Epithelial cell of esophagus (primary cell): ENCODE measurements around the gene CD82.

ENCODE experiments used
- DNase-seq: peaks from one replicate; pipeline ENCODE4 v3.0.0; 2010; ENCODE audit warnings: low read depth
- H3K4me3 ChIP-seq: 2 replicates; pipeline ENCODE4 v1.5.1; 2011; ENCODE audit warnings: mild to moderate bottlenecking, low read length, control low read depth
- CTCF ChIP-seq: IDR thresholded peaks from 2 replicates; pipeline ENCODE4 v1.5.1; 2011; ENCODE audit warnings: low read depth, mild to moderate bottlenecking, low read length, control low read depth, inconsistent platforms; ENCODE audit not compliant: insufficient read depth; ENCODE audit errors: missing control alignments

The CD82 gene

GRCh38 chr11:44607319-44607962 lies 42.0 kb downstream of the CD82 start:
- TF ChIP-seq CTCF: no peak
- peak; percentile 35 for DNase-seq
- no peak overlapping the region for H3K4me3 ChIP-seq

- no peak for TF ChIP-seq CTCF
- no peak for DNase-seq
- no peak overlapping the region for H3K4me3 ChIP-seq
Measured at GRCh38 chr11:44607987-44608386, 42.5 kb downstream of the CD82 start.

- no peak overlapping the region for H3K4me3 ChIP-seq
- no peak for TF ChIP-seq CTCF
Measured at GRCh38 chr11:44608651-44608990, 43.2 kb downstream of the CD82 start.

GRCh38 chr11:44608991-44609782 lies 43.7 kb downstream of the CD82 start:
- no peak for TF ChIP-seq CTCF
- H3K4me3 ChIP-seq: no peak overlapping the region
- no peak for DNase-seq

More at GRCh38 chr11:44608651-44608990, 43.2 kb downstream of the CD82 start:
- DNase-seq: no peak

GRCh38 chr11:44609783-44610155 lies 44.3 kb downstream of the CD82 start:
- DNase-seq: no peak
- TF ChIP-seq CTCF: no peak
- no peak overlapping the region for H3K4me3 ChIP-seq

- TF ChIP-seq CTCF: no peak
Measured at GRCh38 chr11:44610186-44610955, 44.9 kb downstream of the CD82 start.

More at GRCh38 chr11:44610186-44610955, 44.9 kb downstream of the CD82 start:
- DNase-seq: no peak
- no peak overlapping the region for H3K4me3 ChIP-seq
